GM23338 (cell line): ENCODE results near the gene DMD. TPM values are rescaled to one million over a fixed set of nuclear protein-coding genes. Genes with fewer than 3 reads are reported as not detected.

Source experiments
- ATAC-seq: fragments of 200-7000 bp; cut with Tn5 transposase; 3 replicates; pipeline ENCODE4 v1.9.1; 2020
- DNase-seq: peaks from one replicate; pipeline ENCODE4 v3.0.0-alpha.2; 2015; ENCODE audit warnings: low spot score
- H2AFZ ChIP-seq: fragments of 200-600 bp; sonication (generic); 2 replicates; pipeline ENCODE4 v1.8.0; 2016; ENCODE audit warnings: antibody characterized with exemption, mild to moderate bottlenecking, moderate library complexity
- H3F3A ChIP-seq: fragments of 200-600 bp; sonication (generic); replicated peaks from 2 replicates; pipeline ENCODE4 v1.8.0; 2017; ENCODE audit warnings: antibody characterized with exemption, mixed run types, low read depth
- H3K27ac ChIP-seq: fragments of 200-600 bp; sonication (generic); 2 replicates; pipeline ENCODE4 v1.6.1; 2016; ENCODE audit warnings: low read depth
- H3K27me3 ChIP-seq: fragments of 200-600 bp; sonication (generic); 2 replicates; pipeline ENCODE4 v1.8.0; 2016; ENCODE audit warnings: mild to moderate bottlenecking, mixed run types, moderate library complexity; ENCODE audit not compliant: insufficient read depth
- H3K36me3 ChIP-seq: fragments of 200-600 bp; sonication (generic); 2 replicates; pipeline ENCODE4 v1.8.0; 2016; ENCODE audit warnings: mild to moderate bottlenecking; ENCODE audit not compliant: insufficient read depth
- H3K4me1 ChIP-seq: fragments of 200-600 bp; sonication (generic); 2 replicates; pipeline ENCODE4 v1.8.0; 2016; ENCODE audit warnings: mild to moderate bottlenecking, moderate library complexity; ENCODE audit not compliant: insufficient read depth
- H3K4me2 ChIP-seq: fragments of 200-600 bp; sonication (generic); 2 replicates; pipeline ENCODE4 v1.7.1; 2017; ENCODE audit warnings: mixed run types
- H3K4me3 ChIP-seq: fragments of 200-600 bp; sonication (generic); 2 replicates; pipeline ENCODE4 v1.6.1; 2016; ENCODE audit warnings: mixed run types
- H3K79me2 ChIP-seq: fragments of 200-600 bp; sonication (generic); replicated peaks from 2 replicates; pipeline ENCODE4 v1.8.0; 2017; ENCODE audit warnings: mild to moderate bottlenecking; ENCODE audit not compliant: insufficient read depth
- H3K9me2 ChIP-seq: fragments of 200-600 bp; sonication (generic); 2 replicates; pipeline ENCODE4 v1.8.0; 2017; ENCODE audit not compliant: insufficient read depth
- H4K20me1 ChIP-seq: fragments of 200-600 bp; sonication (generic); replicated peaks from 2 replicates; pipeline ENCODE4 v1.8.0; 2017; ENCODE audit warnings: mild to moderate bottlenecking; ENCODE audit not compliant: insufficient read depth
- H3K27ac Mint-ChIP-seq: 2 replicates; pipeline ENCODE4 v1.8.0; 2020; ENCODE audit warnings: inconsistent platforms, mild to moderate bottlenecking, moderate library complexity, mixed read lengths
- H3K27me3 Mint-ChIP-seq: 3 replicates; pipeline ENCODE4 v1.8.0; 2022; ENCODE audit warnings: low read depth, mild to moderate bottlenecking, moderate library complexity, mixed read lengths, inconsistent platforms; ENCODE audit not compliant: insufficient read depth, poor library complexity
- H3K36me3 Mint-ChIP-seq: 3 replicates; pipeline ENCODE4 v1.8.0; 2021; ENCODE audit warnings: low read depth, mild to moderate bottlenecking, inconsistent platforms, moderate library complexity, mixed read lengths
- H3K4me1 Mint-ChIP-seq: 3 replicates; pipeline ENCODE4 v1.8.0; 2020; ENCODE audit warnings: mild to moderate bottlenecking, inconsistent platforms, mixed read lengths
- H3K4me3 Mint-ChIP-seq: 3 replicates; pipeline ENCODE4 v1.8.0; 2021; ENCODE audit warnings: moderate library complexity, mild to moderate bottlenecking, inconsistent platforms, mixed read lengths
- H3K9me3 Mint-ChIP-seq: 3 replicates; pipeline ENCODE4 v1.8.0; 2020; ENCODE audit warnings: moderate library complexity, mild to moderate bottlenecking, inconsistent platforms, mixed read lengths
- CREB1 ChIP-seq: fragments of 250-450 bp; sonication (Bioruptor Pico); IDR thresholded peaks from 2 replicates; pipeline ENCODE4 v1.5.0; 2020; ENCODE audit warnings: low read depth, mild to moderate bottlenecking, moderate library complexity
- CTCF ChIP-seq, 2 experiments: fragments of 200-600 bp in 1 of 2; sonication (generic) in 1 of 2; conservative IDR thresholded peaks; 2 replicates each; pipeline versions ENCODE4 v1.5.1 to v1.6.1; 2016 to 2017; ENCODE audit warnings: antibody characterized with exemption in 2 of 2, low read depth in 2 of 2, mild to moderate bottlenecking in 2 of 2, moderate library complexity in 1 of 2
- ETS1 ChIP-seq: IDR thresholded peaks from 2 replicates; pipeline ENCODE4 v1.6.1; 2016; ENCODE audit warnings: antibody characterized with exemption
- JUNB ChIP-seq: IDR thresholded peaks from one replicate; pipeline ENCODE4 v1.6.1; 2016; ENCODE audit warnings: antibody characterized with exemption; ENCODE audit not compliant: unreplicated experiment
- POLR2AphosphoS5 ChIP-seq: IDR thresholded peaks from 2 replicates; pipeline ENCODE4 v1.6.1; 2016; ENCODE audit warnings: antibody characterized with exemption, low read depth
- REST ChIP-seq: IDR thresholded peaks from one replicate; pipeline ENCODE4 v1.6.1; 2018; ENCODE audit warnings: antibody characterized with exemption; ENCODE audit not compliant: unreplicated experiment
- ZNF331 ChIP-seq: fragments of 250-450 bp; sonication (Bioruptor Pico); IDR thresholded peaks from 2 replicates; pipeline ENCODE4 v1.5.0; 2020; ENCODE audit warnings: low read depth, mild to moderate bottlenecking, moderate library complexity
- ZNF462 ChIP-seq: fragments of 250-450 bp; sonication (Bioruptor Pico); IDR thresholded peaks from 2 replicates; pipeline ENCODE4 v1.5.0; 2020; ENCODE audit warnings: mild to moderate bottlenecking, moderate library complexity
- polyA plus RNA-seq: library from polyadenylated mRNA; unstranded; fragments of >200 nt; fragmentation: Nextera tagmentation; extraction: Ambion mirVana; gene quantifications from 2 replicates; pipeline ENCODE4 v1.2.1, GENCODE V29; 2016
- total RNA-seq: library from RNA; depleted of rRNA; stranded (reverse); fragments of >200 nt; shearing (Covaris generic); gene quantifications from 2 replicates; pipeline ENCODE4 v1.2.3, GENCODE V29; 2014

DMD gene
- total and polyA plus RNA-seq, 2 experiments from 2014 or later, result 4.5 to 7.6 TPM

- no peak for TF ChIP-seq ZNF462 (CRISPR knock-in tag)
- no peak for TF ChIP-seq JUNB
- TF ChIP-seq CREB1 (CRISPR knock-in tag), result no peak
- no peak for TF ChIP-seq POLR2AphosphoS5
These were observed 1967.5 kb downstream of the DMD start (continued) for GRCh38 chrX:31243804-31244203.

GRCh38 chrX:31240982-31241381 lies 1970.4 kb downstream of the DMD start:
- TF ChIP-seq ZNF331 (no peak), REST (no peak), JUNB (no peak), CTCF (conservative IDR thresholded peaks at IDR 0.05; ENCODE audit: low read depth in 2 of 2) (no peak), POLR2AphosphoS5 (no peak), ETS1 (no peak)
- no peak overlapping the region for H2AFZ ChIP-seq
- no peaks in the 10 kb centered on the region for H3K9me3 Mint-ChIP-seq
- H3K4me1 ChIP-seq, result 0 out of 2 replicates have a peak, but pooled peaks cover 8% of the 10 kb centered on the region
- H3K27me3 ChIP-seq, result no peaks in the 10 kb centered on the region
- DNase-seq (no peak), ATAC-seq (no peak)
- no peaks in the 10 kb centered on the region for H3K36me3 ChIP-seq
- peaks cover 25% of the 10 kb centered on the region for H3K4me1 Mint-ChIP-seq
- no peaks in the 10 kb centered on the region for H4K20me1 ChIP-seq
- H3K27ac Mint-ChIP-seq, result no peak overlapping the region
- no peaks in the 10 kb centered on the region for H3K36me3 Mint-ChIP-seq
- H3K4me2 ChIP-seq, result no peak overlapping the region
- H3K27me3 Mint-ChIP-seq, result peaks cover 2% of the 10 kb centered on the region
- no peaks in the 10 kb centered on the region for H3K79me2 ChIP-seq
- no peaks in the 10 kb centered on the region for H3F3A ChIP-seq
- H3K9me2 ChIP-seq, result no peaks in the 10 kb centered on the region
- H3K4me3 Mint-ChIP-seq, result no peak overlapping the region
- no peak overlapping the region for H3K27ac ChIP-seq
- H3K4me3 ChIP-seq, result no peak overlapping the region
